GM18868 (cell line): ENCODE data around the gene TRAPPC10.
"Not testable (repeated sequence)": the region's sequence is repeated elsewhere in the genome, so short reads cannot be mapped to it uniquely, and the experiment has no call there.

Experiments used
- ATAC-seq: cut with Tn5 transposase; IDR thresholded peaks from one replicate; pipeline ENCODE4 v1.9.1; 2021; ENCODE audit warnings: mild to moderate bottlenecking, moderate library complexity; ENCODE audit not compliant: unreplicated experiment

The TRAPPC10 gene

GRCh38 chr21:44134732-44135131, 122.6 kb downstream of the TRAPPC10 start:
- ATAC-seq: not testable (repeated sequence)

GRCh38 chr21:44138039-44138438, 125.9 kb downstream of the TRAPPC10 start:
- ATAC-seq: peak; percentile 36

DNA sequence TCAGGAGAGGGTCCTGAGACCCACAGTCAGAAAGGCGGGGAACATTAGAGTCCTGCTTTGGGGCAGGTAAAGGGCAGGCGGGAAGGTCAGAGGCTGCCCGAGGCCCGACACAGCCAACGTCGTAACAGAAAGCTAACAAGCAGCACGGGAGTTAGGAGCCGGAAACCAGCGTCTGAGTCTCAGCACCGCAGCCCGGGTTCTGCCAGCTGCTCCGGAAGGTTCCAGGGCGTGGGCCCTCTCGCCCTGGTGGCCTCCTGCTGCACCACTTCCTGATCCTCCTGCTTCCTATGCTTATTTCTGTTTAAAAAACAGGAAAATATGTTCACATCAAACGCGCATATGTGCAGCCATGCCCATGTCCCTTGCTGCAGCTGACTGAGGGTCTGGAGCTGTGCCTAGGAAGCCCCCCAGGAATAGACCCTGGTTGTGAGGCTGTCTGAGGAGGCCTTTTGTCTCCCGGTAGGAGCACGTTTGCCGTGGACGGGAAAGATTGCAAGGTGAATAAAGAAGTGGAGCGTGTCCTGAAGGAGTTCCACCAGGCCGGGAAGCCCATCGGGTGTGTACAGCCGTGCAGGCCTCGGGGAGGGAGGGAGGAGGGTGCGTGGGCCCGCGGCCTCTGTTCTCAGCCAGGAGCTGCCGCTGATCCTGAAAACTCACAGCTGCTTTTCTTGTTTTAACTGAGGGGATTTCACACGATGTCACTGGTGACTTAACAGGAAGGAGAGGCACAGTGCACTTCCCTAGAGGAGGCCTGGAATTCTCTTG, 127.9 kb downstream of the TRAPPC10 start:
- ATAC-seq: not testable (repeated sequence)

GRCh38 chr21:44140552-44140932, 128.4 kb downstream of the TRAPPC10 start:
- ATAC-seq: not testable (repeated sequence)

DNA sequence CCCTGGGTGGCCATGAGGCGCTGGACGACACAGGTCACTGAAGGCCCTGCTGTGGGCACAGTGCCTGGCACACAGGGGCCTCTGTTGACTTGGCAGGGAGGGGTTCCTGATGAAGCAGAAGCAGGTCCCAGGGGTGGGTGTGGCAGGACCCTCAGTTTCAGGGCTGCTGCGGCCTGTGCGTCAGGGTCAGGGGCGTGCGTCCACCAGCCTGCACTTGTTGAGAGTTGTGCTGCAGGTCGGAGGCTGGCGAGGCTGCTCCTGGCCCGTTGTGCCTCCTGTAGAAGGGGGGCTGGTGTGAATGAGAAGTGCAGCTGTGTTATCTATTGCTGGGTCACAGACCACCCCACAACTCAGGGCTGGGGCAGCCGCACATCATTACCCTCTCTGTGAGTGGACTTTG, 130.4 kb downstream of the TRAPPC10 start:
- not testable (repeated sequence) for ATAC-seq

- peak; percentile 41 for ATAC-seq
Observed at GRCh38 chr21:44143380-44143779, 131.3 kb downstream of the TRAPPC10 start.

- not testable (repeated sequence) for ATAC-seq
Observed at GRCh38 chr21:44143996-44144395, 131.9 kb downstream of the TRAPPC10 start.

GRCh38 chr21:44144784-44145602, 132.9 kb downstream of the TRAPPC10 start:
- ATAC-seq: not testable (repeated sequence)

GRCh38 chr21:44145616-44146015, 133.5 kb downstream of the TRAPPC10 start:
- not testable (repeated sequence) for ATAC-seq

- not testable (repeated sequence) for ATAC-seq
Observed at GRCh38 chr21:44147108-44147507, 135.0 kb downstream of the TRAPPC10 start.

DNA sequence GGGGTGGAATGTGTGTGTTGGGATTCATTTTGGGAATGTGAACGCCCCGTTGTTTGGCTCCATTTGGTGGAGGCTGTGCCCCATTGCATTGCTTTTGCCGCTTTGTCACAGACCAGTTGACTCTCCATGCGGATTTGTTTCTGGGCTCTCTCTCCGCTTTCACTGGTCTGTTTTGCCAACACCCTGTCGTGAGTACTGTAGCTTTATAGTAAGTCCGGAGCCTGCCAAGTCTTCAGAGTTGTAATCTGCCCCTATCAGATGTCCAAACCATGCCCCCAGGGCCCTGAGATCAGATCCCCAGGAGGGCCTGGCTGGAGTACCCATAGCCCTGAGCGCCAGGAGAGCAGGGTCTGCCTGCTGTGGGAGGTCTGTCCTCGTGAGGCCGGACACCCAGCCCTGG, 138.1 kb downstream of the TRAPPC10 start:
- not testable (repeated sequence) for ATAC-seq

DNA sequence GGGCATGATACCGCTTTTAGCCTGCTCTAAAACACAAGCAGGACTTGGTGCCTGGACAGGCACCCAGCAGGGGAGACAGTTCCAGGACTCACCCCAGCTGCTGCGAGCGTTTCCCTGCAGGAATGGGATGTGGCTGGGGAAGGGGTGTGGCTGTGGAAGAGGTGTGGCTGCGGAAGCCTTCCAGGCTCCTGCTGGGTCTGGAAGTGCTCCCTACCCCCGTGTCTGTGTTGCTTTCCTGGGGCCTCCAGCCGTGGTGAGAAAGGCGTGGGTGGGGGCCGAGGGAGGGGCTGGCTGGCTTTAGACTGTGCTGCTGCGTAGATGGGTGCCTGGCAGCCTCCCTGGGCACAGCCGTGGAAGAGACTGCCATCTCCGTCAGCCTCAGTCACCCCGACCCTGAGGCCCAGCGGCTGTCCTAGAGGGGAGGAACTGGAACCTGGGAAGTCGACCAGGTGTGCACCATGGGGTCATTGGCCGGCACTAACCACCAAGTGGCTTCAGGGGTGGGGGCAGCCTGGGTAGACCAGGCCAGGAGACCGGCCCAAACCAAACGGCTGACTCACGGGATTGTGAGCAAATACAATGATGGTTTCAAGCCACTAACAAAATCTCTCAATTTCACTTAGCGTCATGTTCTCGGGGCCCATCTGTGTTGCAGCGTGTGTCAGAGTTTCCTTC, 141.2 kb downstream of the TRAPPC10 start:
- not testable (repeated sequence) for ATAC-seq

GRCh38 chr21:44153889-44154228, 141.8 kb downstream of the TRAPPC10 start:
- not testable (repeated sequence) for ATAC-seq

DNA sequence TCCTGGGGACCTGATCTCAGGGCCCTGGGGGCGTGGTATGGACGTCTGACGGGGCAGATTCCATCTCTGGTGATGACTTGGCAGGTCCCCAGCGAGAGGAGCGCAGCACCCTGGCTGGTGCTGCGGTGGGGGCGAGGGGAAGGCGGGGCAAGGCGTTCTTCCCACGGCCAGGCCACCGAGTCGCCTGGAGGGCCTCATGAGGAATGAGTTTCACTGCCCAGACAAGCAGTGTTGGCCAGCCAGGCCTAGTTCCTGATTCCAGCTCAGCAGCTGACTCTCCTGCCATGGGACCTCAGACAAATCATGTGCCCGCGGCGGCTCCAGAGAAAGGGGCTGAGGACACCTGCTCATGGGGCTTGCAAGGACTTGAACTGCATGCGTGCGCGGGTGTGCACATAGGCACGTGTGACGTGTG, 142.7 kb downstream of the TRAPPC10 start:
- not testable (repeated sequence) for ATAC-seq

- not testable (repeated sequence) for ATAC-seq
Observed at GRCh38 chr21:44155231-44155993, 143.3 kb downstream of the TRAPPC10 start.

GRCh38 chr21:44155994-44156380, 143.9 kb downstream of the TRAPPC10 start:
- ATAC-seq: not testable (repeated sequence)
